Keratinocyte (primary cell): ENCODE results near the gene CELF2. TPM values are rescaled to one million over a fixed set of nuclear protein-coding genes. Genes with fewer than 3 reads are reported as not detected.

Experiments
- DNase-seq: peaks from one replicate; pipeline ENCODE4 v3.0.0-alpha.2; 2011; ENCODE audit warnings: low read depth, missing footprints, low spot score
- FAIRE-seq: peaks from 2 replicates; lab custom pipeline; 2011; peaks lifted over from hg19 to GRCh38; lab: Jason Lieb, UNC
- H2AFZ ChIP-seq: 2 replicates; pipeline ENCODE4 v1.6.0; 2012; ENCODE audit warnings: low read length, control low read depth, inconsistent platforms; ENCODE audit not compliant: control insufficient read depth
- H3K27ac ChIP-seq: 2 replicates; pipeline ENCODE4 v1.5.1; 2011; ENCODE audit warnings: low read length; ENCODE audit not compliant: control insufficient read depth, insufficient read depth
- H3K27me3 ChIP-seq: 3 replicates; pipeline ENCODE4 v1.6.0; 2011; ENCODE audit warnings: low read length; ENCODE audit not compliant: control insufficient read depth, insufficient read depth; ENCODE audit errors: extremely low read depth
- H3K36me3 ChIP-seq, 2 experiments: 2 replicates in 1 of 2; 3 replicates in 1 of 2; pipeline ENCODE4 v1.5.1; 2011; ENCODE audit warnings: low read length in 2 of 2, mild to moderate bottlenecking in 1 of 2; ENCODE audit not compliant: control insufficient read depth in 2 of 2, insufficient read depth in 2 of 2; ENCODE audit errors: extremely low read depth in 1 of 2
- H3K4me1 ChIP-seq: 3 replicates; pipeline ENCODE4 v1.5.1; 2011; ENCODE audit warnings: low read length; ENCODE audit not compliant: control insufficient read depth, insufficient read depth; ENCODE audit errors: extremely low read depth
- H3K4me2 ChIP-seq: 3 replicates; pipeline ENCODE4 v1.6.0; 2011; ENCODE audit warnings: low read depth, low read length; ENCODE audit not compliant: control insufficient read depth, insufficient read depth; ENCODE audit errors: extremely low read depth
- H3K4me3 ChIP-seq, 3 experiments: fragments of 200-600 bp in 1 of 3; sonication (generic) in 1 of 3; 2 replicates in 2 of 3; 3 replicates in 1 of 3; pipeline ENCODE4 v1.5.1; 2011 to 2016; ENCODE audit warnings: low read length in 3 of 3, mild to moderate bottlenecking in 3 of 3, control low read depth in 2 of 3, inconsistent platforms in 1 of 3, low read depth in 1 of 3, mixed read lengths in 1 of 3, mixed run types in 1 of 3, moderate library complexity in 1 of 3; ENCODE audit not compliant: control insufficient read depth in 2 of 3, insufficient read depth in 2 of 3; ENCODE audit errors: extremely low read depth in 1 of 3
- H3K79me2 ChIP-seq: 2 replicates; pipeline ENCODE4 v1.6.0; 2012; ENCODE audit warnings: low read length; ENCODE audit not compliant: control insufficient read depth, insufficient read depth
- H3K9ac ChIP-seq: 3 replicates; pipeline ENCODE4 v1.6.0; 2011; ENCODE audit warnings: low read length; ENCODE audit not compliant: control insufficient read depth, insufficient read depth; ENCODE audit errors: extremely low read depth
- H3K9me1 ChIP-seq: 3 replicates; pipeline ENCODE4 v1.6.0; 2011; ENCODE audit warnings: low read length; ENCODE audit not compliant: control insufficient read depth, insufficient read depth; ENCODE audit errors: extremely low read depth
- H3K9me3 ChIP-seq: 2 replicates; pipeline ENCODE4 v1.5.1; 2012; ENCODE audit warnings: low read depth, low read length; ENCODE audit not compliant: control insufficient read depth
- H4K20me1 ChIP-seq: 3 replicates; pipeline ENCODE4 v1.6.0; 2011; ENCODE audit warnings: low read length; ENCODE audit not compliant: control insufficient read depth, insufficient read depth; ENCODE audit errors: extremely low read depth
- EZH2 ChIP-seq: IDR thresholded peaks from one replicate; pipeline ENCODE4 v1.6.1; 2012; ENCODE audit warnings: inconsistent platforms, mild to moderate bottlenecking, low read length, moderate library complexity
- dilution Hi-C: fragments of 300-500 bp; cut with MboI; formaldehyde crosslinking; loops from one replicate; pipeline ENCODE4 v1.7.0; 2020; ENCODE audit warnings: low sequenced_read_pairs; ENCODE audit not compliant: extremely low pct_ligation_motif_present
- polyA plus RNA-seq, 5 experiments: library from polyadenylated mRNA; depleted of rRNA in 3 of 5; stranded (reverse) in 3 of 5; stranded (forward) in 1 of 5; unstranded in 1 of 5; fragments of >200 nt; gene quantifications; 1 replicate in 1 of 5; 2 replicates in 3 of 5; 3 replicates in 1 of 5; pipeline versions ENCODE4 v1.2.1 to v1.2.3, GENCODE V29; 2011 to 2012; ENCODE audit warnings: missing spikeins in 2 of 5, low read depth in 1 of 5, low replicate concordance in 1 of 5
- TF ChIP-seq, protein P1 (sequence below), 3 experiments: IDR thresholded peaks in 1 of 3; conservative IDR thresholded peaks in 1 of 3; optimal IDR thresholded peaks in 1 of 3; 2 replicates in 2 of 3; 3 replicates in 1 of 3; pipeline versions ENCODE3 to v1.5.1; 2011; ENCODE audit warnings: low read length in 3 of 3, mild to moderate bottlenecking in 3 of 3, moderate library complexity in 2 of 3, control low read depth in 1 of 3, inconsistent platforms in 1 of 3; ENCODE audit not compliant: insufficient read depth in 2 of 3; ENCODE audit errors: extremely low read depth in 1 of 3

The CELF2 gene
- polyA plus RNA-seq, 1 donor (not counting 4 experiments of a cell fraction or from before 2014, with no cell fraction given), result 9.8 TPM

DNA sequence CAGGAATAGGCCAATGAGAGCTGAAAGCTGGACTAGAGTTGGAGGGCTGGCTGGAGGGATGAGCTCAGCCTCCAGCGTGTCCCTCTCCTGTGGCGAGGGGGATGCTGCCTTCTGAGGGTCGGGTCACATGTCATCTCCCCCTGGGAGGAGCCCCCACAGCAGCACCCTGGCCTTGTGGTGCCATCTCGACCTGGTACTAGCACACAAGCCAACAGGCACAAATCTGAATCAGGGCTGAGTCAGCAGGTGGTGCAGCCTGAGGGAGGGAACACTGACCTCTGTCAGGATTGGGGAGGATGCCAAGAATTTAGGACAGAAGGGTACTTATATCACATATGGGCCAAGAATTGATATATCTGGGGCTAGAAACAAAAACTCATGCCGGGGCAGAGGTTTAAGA lies 280.4 kb downstream of the CELF2 start:
- Histone ChIP-seq H3K4me1 (no peaks in the 10 kb centered on the region), H3K36me3 (no peaks in the 10 kb centered on the region), H2AFZ (no peak overlapping the region), H3K27me3 (no peaks in the 10 kb centered on the region), H3K9me1 (no peaks in the 10 kb centered on the region), H3K4me2 (no peak overlapping the region), H3K27ac (no peak overlapping the region), H3K79me2 (no peaks in the 10 kb centered on the region), H3K9ac (no peak overlapping the region), H3K9me3 (no peaks in the 10 kb centered on the region), H4K20me1 (no peaks in the 10 kb centered on the region), H3K4me3 (no peak overlapping the region)
- DNase-seq (no peak), FAIRE-seq (no peak)
- dilution Hi-C loops, result no loop called here
- TF ChIP-seq, protein P1, sequence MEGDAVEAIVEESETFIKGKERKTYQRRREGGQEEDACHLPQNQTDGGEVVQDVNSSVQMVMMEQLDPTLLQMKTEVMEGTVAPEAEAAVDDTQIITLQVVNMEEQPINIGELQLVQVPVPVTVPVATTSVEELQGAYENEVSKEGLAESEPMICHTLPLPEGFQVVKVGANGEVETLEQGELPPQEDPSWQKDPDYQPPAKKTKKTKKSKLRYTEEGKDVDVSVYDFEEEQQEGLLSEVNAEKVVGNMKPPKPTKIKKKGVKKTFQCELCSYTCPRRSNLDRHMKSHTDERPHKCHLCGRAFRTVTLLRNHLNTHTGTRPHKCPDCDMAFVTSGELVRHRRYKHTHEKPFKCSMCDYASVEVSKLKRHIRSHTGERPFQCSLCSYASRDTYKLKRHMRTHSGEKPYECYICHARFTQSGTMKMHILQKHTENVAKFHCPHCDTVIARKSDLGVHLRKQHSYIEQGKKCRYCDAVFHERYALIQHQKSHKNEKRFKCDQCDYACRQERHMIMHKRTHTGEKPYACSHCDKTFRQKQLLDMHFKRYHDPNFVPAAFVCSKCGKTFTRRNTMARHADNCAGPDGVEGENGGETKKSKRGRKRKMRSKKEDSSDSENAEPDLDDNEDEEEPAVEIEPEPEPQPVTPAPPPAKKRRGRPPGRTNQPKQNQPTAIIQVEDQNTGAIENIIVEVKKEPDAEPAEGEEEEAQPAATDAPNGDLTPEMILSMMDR (optimal IDR thresholded peaks at IDR 0.05 in 1 of 3, IDR thresholded peaks at IDR 0.05 in 1 of 3, conservative IDR thresholded peaks at IDR 0.05 in 1 of 3; ENCODE audit: extremely low read depth in 1 of 3, insufficient read depth in 2 of 3, low read length in 3 of 3), result no peak
- no peak for TF ChIP-seq EZH2

DNA sequence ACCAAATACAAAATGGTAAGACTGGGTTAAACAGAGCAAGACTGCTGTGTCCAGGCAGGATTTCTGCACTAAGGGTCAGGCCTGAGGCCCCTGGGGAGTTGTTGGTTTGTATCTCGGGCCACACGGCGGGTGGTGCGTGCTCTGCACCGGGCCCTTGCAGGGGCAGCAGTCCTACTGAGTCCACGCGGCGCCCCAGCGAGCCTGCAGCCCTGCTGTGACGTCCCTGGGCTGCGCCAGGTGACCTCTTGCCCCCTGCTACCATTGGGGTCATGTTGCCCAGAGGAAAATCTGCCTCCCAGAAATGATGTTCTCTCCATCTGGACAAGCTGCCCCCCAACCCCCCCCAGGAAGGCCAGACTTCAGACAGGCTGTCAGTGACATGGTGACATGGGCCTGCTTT lies 281.5 kb downstream of the CELF2 start:
- no peaks in the 10 kb centered on the region for H3K27me3 ChIP-seq
- no peak overlapping the region for H3K4me3 ChIP-seq
- no peak overlapping the region for H3K9ac ChIP-seq
- dilution Hi-C loops, result no loop called here
- H3K79me2 ChIP-seq, result no peaks in the 10 kb centered on the region
- no peak overlapping the region for H3K27ac ChIP-seq
- TF ChIP-seq, protein P1 (optimal IDR thresholded peaks at IDR 0.05 in 1 of 3, IDR thresholded peaks at IDR 0.05 in 1 of 3, conservative IDR thresholded peaks at IDR 0.05 in 1 of 3; ENCODE audit: extremely low read depth in 1 of 3, insufficient read depth in 2 of 3, low read length in 3 of 3), result no peak
- TF ChIP-seq EZH2, result no peak
- H2AFZ ChIP-seq, result no peak overlapping the region
- no peaks in the 10 kb centered on the region for H3K9me1 ChIP-seq
- no peaks in the 10 kb centered on the region for H3K9me3 ChIP-seq
- H3K4me2 ChIP-seq, result no peak overlapping the region
- FAIRE-seq, result no peak
- no peak for DNase-seq
- no peaks in the 10 kb centered on the region for H4K20me1 ChIP-seq
- H3K36me3 ChIP-seq, result no peaks in the 10 kb centered on the region
- no peaks in the 10 kb centered on the region for H3K4me1 ChIP-seq
